Naive B cell (primary cell): ENCODE results near the gene ACTRT2. TPM values are rescaled to one million over a fixed set of nuclear protein-coding genes. Genes with fewer than 3 reads are reported as not detected.
A peak's percentile ranks its signal among the peaks of the same experiment; 100 is the strongest.

Source experiments
- ATAC-seq, 2 donors: fragments of 150-1000 bp; cut with Tn5 transposase; 2 replicates each; pipeline ENCODE4 v1.10.0; 2021; ENCODE audit warnings: low read depth in 2 of 2, mild to moderate bottlenecking in 2 of 2, moderate library complexity in 2 of 2
- DNase-seq: peaks from one replicate; pipeline ENCODE4 v3.0.0; 2022
- H3K27ac Mint-ChIP-seq, 6 donors: one replicate each; pipeline ENCODE4 v1.8.0; 2020 to 2022; ENCODE audit warnings: mild to moderate bottlenecking in 6 of 6, mixed read lengths in 6 of 6, moderate library complexity in 5 of 6, inconsistent platforms in 2 of 6
- H3K27me3 Mint-ChIP-seq, 3 donors: one replicate each; pipeline ENCODE4 v1.8.0; 2021 to 2022; ENCODE audit warnings: mixed read lengths in 3 of 3, mild to moderate bottlenecking in 1 of 3
- H3K36me3 Mint-ChIP-seq, 2 donors: one replicate each; pipeline ENCODE4 v1.8.0; 2020 to 2022; ENCODE audit warnings: mixed read lengths in 2 of 2, inconsistent platforms in 1 of 2, mild to moderate bottlenecking in 1 of 2
- H3K4me1 Mint-ChIP-seq, 3 donors: one replicate each; pipeline ENCODE4 v1.8.0; 2020 to 2022; ENCODE audit warnings: mixed read lengths in 3 of 3, inconsistent platforms in 1 of 3, mild to moderate bottlenecking in 1 of 3, moderate library complexity in 1 of 3
- H3K4me3 Mint-ChIP-seq, 8 donors: one replicate each; pipeline ENCODE4 v1.8.0; 2020 to 2022; ENCODE audit warnings: mild to moderate bottlenecking in 8 of 8, mixed read lengths in 8 of 8, moderate library complexity in 8 of 8, inconsistent platforms in 2 of 8
- H3K9me3 Mint-ChIP-seq, 7 donors: one replicate each; pipeline ENCODE4 v1.8.0; 2020 to 2022; ENCODE audit warnings: mixed read lengths in 7 of 7, mild to moderate bottlenecking in 5 of 7, inconsistent platforms in 2 of 7, moderate library complexity in 1 of 7
- polyA plus RNA-seq, 6 donors: library from polyadenylated mRNA; unstranded; fragments of 300-500 nt; fragmentation: Illumina TruSeq; gene quantifications; one replicate each; pipeline ENCODE4 v1.2.3, GENCODE V29; 2021; ENCODE audit warnings: low read depth in 6 of 6

ACTRT2 gene
- polyA plus RNA-seq, 6 donors from 2014 or later = not detected

- H3K4me1 Mint-ChIP-seq = peaks cover 5 to 10% (median 9%) of the 10 kb centered on the region in 3 donors
- DNase-seq (peak; percentile 21), ATAC-seq (peak; percentile 20 to 61)
- peak overlapping the region in 2 of 8 donors; percentile 12 to 29 for H3K4me3 Mint-ChIP-seq
- no peaks in the 10 kb centered on the region for H3K36me3 Mint-ChIP-seq
- peaks cover 4 to 25% (median 10%) of the 10 kb centered on the region in 3 donors for H3K27me3 Mint-ChIP-seq
- H3K27ac Mint-ChIP-seq = peak overlapping the region in 2 of 6 donors; percentile 64 to 81
- peaks cover 7 to 19% (median 11%) of the 10 kb centered on the region in 7 donors for H3K9me3 Mint-ChIP-seq
These were observed 8.6 kb upstream of the ACTRT2 start for GRCh38 chr1:3012456-3013291.

DNA sequence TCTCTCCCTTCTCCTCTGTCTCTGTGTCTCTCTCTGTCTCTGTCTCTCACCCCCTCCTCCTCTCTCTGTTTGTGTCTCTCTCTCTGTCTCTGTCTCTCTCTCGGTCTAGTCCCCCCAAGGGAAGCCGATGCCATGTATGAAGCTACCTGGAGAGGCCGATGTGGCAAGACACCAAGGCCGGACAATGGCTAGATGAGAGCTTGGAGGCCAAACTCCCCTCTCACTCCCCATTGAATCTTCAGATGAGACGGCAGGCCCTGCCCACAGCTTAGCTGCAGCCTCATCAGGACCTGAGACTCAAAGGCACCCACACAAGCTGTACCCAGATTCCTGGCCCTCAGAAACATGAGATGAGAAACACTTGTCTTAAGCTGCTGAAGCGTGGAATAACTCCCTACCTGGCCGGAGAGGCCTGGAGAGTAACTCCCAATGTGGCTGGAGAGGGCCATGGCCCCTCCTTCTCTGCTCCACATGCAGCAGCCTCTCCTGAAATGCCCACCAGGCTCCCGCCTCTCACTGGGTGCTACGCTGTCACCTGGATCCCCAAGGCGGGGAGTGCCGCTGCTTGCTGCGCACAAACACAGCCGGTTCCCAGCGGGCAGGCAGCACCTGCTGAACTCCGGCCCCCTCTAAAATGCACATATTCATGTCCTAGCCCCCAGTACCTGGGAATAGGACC lies 7.8 kb upstream of the ACTRT2 start:
- Mint-ChIP-seq H3K4me1 (peaks cover 5 to 10% (median 9%) of the 10 kb centered on the region in 3 donors), H3K27me3 (peaks cover 0 to 25% (median 10%) of the 10 kb centered on the region in 3 donors), H3K4me3 (peak overlapping the region in 3 of 8 donors; percentile 12 to 35 (median 20)), H3K9me3 (peaks cover 1 to 12% (median 3%) of the 10 kb centered on the region in 7 donors), H3K27ac (peak overlapping the region in 2 of 6 donors; percentile 48 to 64), H3K36me3 (no peaks in the 10 kb centered on the region)
- DNase-seq (no peak), ATAC-seq (no peak)

- DNase-seq (no peak), ATAC-seq (no peak)
- peaks cover 5 to 10% (median 9%) of the 10 kb centered on the region in 3 donors for H3K4me1 Mint-ChIP-seq
- peaks cover 0 to 6% (median 0%) of the 10 kb centered on the region in 7 donors for H3K9me3 Mint-ChIP-seq
- H3K27ac Mint-ChIP-seq = peak overlapping the region in 1 of 6 donors; percentile 19
- peaks cover 0 to 25% (median 10%) of the 10 kb centered on the region in 3 donors for H3K27me3 Mint-ChIP-seq
- no peaks in the 10 kb centered on the region for H3K36me3 Mint-ChIP-seq
- no peak overlapping the region for H3K4me3 Mint-ChIP-seq
These were observed 7.2 kb upstream of the ACTRT2 start for GRCh38 chr1:3014050-3014440.

DNA sequence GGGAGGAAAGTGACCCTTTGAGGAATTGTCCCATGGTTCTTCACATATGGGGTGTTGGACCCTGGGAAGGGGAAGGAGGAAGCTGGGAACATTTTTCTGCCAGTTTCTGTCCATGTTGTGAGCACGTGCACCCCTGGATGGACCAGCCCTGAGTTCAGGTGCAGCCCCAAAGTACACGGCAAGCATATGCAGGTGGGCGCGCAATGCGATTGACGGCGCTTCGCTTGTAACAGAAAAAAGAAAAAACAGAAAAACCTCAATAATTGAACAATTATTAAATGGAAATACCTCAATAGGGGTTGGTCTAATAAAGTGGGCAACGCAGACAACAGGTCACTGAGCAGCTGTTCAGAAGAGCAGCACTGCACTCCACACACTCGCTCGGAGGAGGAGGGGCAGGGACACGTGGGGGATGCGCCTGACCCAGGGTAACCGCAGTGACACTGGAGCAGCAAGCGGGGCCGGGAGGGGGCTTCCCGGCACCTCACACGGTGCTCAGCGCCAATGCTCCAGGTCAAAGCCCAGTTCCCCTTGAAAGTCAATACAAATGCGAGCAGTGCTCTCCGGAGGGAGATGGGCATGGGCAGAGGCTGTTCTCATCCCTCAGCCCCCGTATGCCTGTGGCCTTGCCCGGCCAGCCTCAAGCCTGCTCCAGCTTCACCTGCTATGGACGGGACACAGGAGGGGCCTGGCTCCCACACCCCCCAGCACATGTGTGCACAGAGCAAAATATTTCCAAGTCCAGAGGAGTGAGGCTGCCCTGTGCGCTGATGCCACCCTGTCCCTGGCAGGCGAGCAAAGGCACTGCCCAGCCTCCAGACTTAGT lies 6.6 kb upstream of the ACTRT2 start:
- H3K4me1 Mint-ChIP-seq = peaks cover 5 to 10% (median 9%) of the 10 kb centered on the region in 3 donors
- peak overlapping the region in 1 of 6 donors; percentile 67 for H3K27ac Mint-ChIP-seq
- peaks cover 0 to 6% (median 0%) of the 10 kb centered on the region in 7 donors for H3K9me3 Mint-ChIP-seq
- ATAC-seq (no peak), DNase-seq (no peak)
- H3K27me3 Mint-ChIP-seq = peaks cover 0 to 25% (median 10%) of the 10 kb centered on the region in 3 donors
- peak overlapping the region in 1 of 8 donors; percentile 6 for H3K4me3 Mint-ChIP-seq
- H3K36me3 Mint-ChIP-seq = no peaks in the 10 kb centered on the region

DNA sequence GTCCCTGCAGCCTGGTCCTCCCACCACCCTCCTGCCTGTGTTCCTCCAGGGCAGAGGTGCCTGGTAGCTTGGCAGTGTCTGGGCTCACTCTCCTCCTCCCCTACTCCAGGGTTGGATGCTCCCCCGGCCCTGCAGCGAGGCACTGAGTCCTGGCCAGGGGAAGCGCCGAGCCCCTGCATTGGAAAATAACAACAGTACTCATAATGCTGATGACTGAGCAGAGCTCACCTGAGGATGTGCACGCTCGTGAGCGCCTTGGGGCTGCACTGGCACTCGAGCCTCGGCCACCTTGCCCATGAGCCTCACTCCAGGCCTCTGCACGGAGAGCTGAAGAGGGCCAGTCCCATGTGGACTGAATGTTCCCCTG lies 6.0 kb upstream of the ACTRT2 start:
- peaks cover 0 to 25% (median 10%) of the 10 kb centered on the region in 3 donors for H3K27me3 Mint-ChIP-seq
- peak overlapping the region in 2 of 6 donors; percentile 32 to 54 for H3K27ac Mint-ChIP-seq
- H3K36me3 Mint-ChIP-seq = no peaks in the 10 kb centered on the region
- no peak for DNase-seq
- peaks cover 0 to 6% (median 0%) of the 10 kb centered on the region in 7 donors for H3K9me3 Mint-ChIP-seq
- no peak overlapping the region for H3K4me3 Mint-ChIP-seq
- peaks cover 5 to 10% (median 9%) of the 10 kb centered on the region in 3 donors for H3K4me1 Mint-ChIP-seq
- ATAC-seq = no peak

DNA sequence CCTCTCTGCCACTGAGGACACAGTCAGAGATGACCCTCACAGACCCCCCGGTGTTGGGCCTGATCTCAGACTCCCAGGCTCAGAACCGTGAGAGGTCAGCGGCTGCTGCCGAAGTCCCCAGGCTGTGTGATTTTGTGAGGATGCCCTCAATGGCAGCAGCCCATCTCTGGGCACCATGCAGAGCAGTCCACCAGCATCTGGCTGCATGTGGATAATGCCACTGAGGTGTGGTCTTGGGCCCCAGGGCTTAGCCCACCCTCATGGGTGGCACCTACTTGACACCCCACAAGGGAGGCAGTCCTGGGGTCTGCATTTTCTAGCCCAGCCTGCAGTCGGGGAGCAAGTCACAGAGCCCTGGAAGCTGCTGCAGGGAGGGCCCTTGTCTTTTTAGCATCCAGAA lies 5.5 kb upstream of the ACTRT2 start:
- H3K4me3 Mint-ChIP-seq = no peak overlapping the region
- no peaks in the 10 kb centered on the region for H3K36me3 Mint-ChIP-seq
- peak overlapping the region in 1 of 6 donors; percentile 32 for H3K27ac Mint-ChIP-seq
- DNase-seq (no peak), ATAC-seq (no peak)
- peaks cover 0 to 25% (median 10%) of the 10 kb centered on the region in 3 donors for H3K27me3 Mint-ChIP-seq
- H3K9me3 Mint-ChIP-seq = peaks cover 0 to 2% (median 0%) of the 10 kb centered on the region in 7 donors
- H3K4me1 Mint-ChIP-seq = peaks cover 5 to 10% (median 9%) of the 10 kb centered on the region in 3 donors

- Mint-ChIP-seq H3K4me1 (peaks cover 5 to 8% (median 5%) of the 10 kb centered on the region in 3 donors), H3K27ac (no peak overlapping the region), H3K9me3 (peaks cover 0 to 1% (median 0%) of the 10 kb centered on the region in 7 donors), H3K36me3 (no peaks in the 10 kb centered on the region), H3K27me3 (peaks cover 0 to 17% (median 5%) of the 10 kb centered on the region in 3 donors), H3K4me3 (no peak overlapping the region)
- DNase-seq (no peak), ATAC-seq (no peak)
These were observed 4.4 kb upstream of the ACTRT2 start for GRCh38 chr1:3016641-3017439.

GRCh38 chr1:3017440-3018050 lies 3.7 kb upstream of the ACTRT2 start:
- no peak overlapping the region for H3K27ac Mint-ChIP-seq
- DNase-seq (no peak), ATAC-seq (no peak)
- peaks cover 0 to 1% (median 0%) of the 10 kb centered on the region in 7 donors for H3K9me3 Mint-ChIP-seq
- H3K4me3 Mint-ChIP-seq = peak overlapping the region in 1 of 8 donors; percentile 65
- H3K4me1 Mint-ChIP-seq = peaks cover 5% of the 10 kb centered on the region in 3 donors
- H3K36me3 Mint-ChIP-seq = no peaks in the 10 kb centered on the region
- peaks cover 0 to 17% (median 5%) of the 10 kb centered on the region in 3 donors for H3K27me3 Mint-ChIP-seq

GRCh38 chr1:3018051-3018471 lies 3.2 kb upstream of the ACTRT2 start:
- H3K27ac Mint-ChIP-seq = no peak overlapping the region
- peaks cover 0 to 1% (median 0%) of the 10 kb centered on the region in 7 donors for H3K9me3 Mint-ChIP-seq
- peak overlapping the region in 1 of 8 donors; percentile 65 for H3K4me3 Mint-ChIP-seq
- H3K36me3 Mint-ChIP-seq = no peaks in the 10 kb centered on the region
- peaks cover 4 to 5% (median 5%) of the 10 kb centered on the region in 3 donors for H3K4me1 Mint-ChIP-seq
- H3K27me3 Mint-ChIP-seq = peaks cover 0 to 14% (median 5%) of the 10 kb centered on the region in 3 donors
- ATAC-seq (no peak), DNase-seq (no peak)

DNA sequence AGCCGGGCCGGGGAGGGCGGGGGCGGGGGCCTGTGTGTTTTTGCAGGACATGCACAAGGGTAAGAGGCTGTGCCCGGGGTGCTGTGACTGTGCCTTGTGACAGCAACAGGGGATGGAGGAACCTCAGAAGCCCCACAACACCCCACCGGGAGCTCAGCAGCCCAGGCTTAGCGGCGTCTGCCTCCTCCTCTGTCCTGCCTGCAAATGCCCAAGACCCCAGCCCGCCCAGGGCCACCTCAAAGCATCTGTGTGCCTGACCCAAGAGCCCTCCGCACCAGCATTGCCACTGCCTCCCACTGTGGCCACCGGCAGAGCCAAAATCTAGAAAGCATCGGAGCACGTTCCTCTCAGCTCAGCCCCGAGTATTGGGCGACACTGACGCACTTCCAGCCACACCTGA lies 2.7 kb upstream of the ACTRT2 start:
- Mint-ChIP-seq H3K4me1 (peaks cover 0 to under 1% (median 0%) of the 10 kb centered on the region in 3 donors), H3K36me3 (no peaks in the 10 kb centered on the region), H3K27ac (no peak overlapping the region), H3K4me3 (no peak overlapping the region), H3K27me3 (peaks cover 0 to 9% (median 5%) of the 10 kb centered on the region in 3 donors), H3K9me3 (peaks cover 0 to 1% (median 0%) of the 10 kb centered on the region in 7 donors)
- ATAC-seq (no peak), DNase-seq (no peak)

DNA sequence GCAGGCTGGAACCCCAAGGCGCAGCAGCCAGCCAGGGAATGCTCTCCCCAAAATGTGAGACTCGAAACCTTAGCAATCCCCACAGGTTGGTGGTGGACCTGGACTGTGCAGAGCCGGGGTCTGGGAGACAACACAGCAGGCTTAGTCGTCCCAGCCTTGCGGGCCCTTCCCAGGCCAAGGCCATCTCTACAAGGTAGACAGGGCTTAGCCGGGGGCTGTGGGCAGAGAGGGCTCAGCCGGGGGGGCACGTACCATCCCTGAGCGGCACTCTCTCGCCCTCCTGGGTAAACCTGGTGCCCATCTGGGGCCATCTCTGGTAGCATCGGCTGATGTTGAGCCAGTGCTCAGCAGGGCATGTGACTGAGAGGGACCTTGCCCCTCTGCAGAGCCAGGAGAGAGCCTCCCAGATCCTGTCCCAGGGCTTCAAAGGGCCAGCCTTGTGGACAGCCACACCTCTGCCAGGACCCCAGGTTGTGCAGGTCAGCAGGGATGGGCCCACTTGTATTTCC lies 2.2 kb upstream of the ACTRT2 start:
- DNase-seq (no peak), ATAC-seq (no peak)
- Mint-ChIP-seq H3K4me1 (no peaks in the 10 kb centered on the region), H3K4me3 (no peak overlapping the region), H3K36me3 (no peaks in the 10 kb centered on the region), H3K27ac (no peak overlapping the region), H3K9me3 (peaks cover 0 to 1% (median 0%) of the 10 kb centered on the region in 7 donors), H3K27me3 (peaks cover 3 to 6% (median 4%) of the 10 kb centered on the region in 3 donors)
